HG02623 (cell line): ENCODE results near the gene DOLPP1.

Experiments used
- ATAC-seq: cut with Tn5 transposase; IDR thresholded peaks from one replicate; pipeline ENCODE4 v1.9.1; 2021; ENCODE audit warnings: moderate library complexity; ENCODE audit not compliant: unreplicated experiment

DOLPP1 gene

DNA sequence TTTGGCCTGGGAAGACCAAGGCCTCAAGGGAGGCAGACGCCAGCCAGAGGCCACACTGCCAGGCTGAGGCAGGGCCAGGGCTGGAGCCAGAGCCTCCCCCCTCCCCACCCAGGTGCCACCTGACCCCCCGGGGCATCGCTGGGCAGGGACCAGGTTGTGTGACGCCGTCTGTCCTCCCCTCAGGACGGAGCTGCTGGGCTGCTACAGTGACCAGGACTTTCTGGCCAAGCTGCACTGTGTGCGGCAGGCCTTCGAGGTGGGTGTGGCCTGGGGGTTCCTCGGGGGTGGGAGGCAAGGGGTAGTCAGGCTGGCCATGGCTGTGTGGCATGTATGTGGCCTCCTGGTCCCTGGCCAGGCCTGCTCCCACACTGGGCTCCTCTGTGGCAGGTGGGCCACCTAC lies 17.9 kb upstream of the DOLPP1 start:
- no peak for ATAC-seq

DNA sequence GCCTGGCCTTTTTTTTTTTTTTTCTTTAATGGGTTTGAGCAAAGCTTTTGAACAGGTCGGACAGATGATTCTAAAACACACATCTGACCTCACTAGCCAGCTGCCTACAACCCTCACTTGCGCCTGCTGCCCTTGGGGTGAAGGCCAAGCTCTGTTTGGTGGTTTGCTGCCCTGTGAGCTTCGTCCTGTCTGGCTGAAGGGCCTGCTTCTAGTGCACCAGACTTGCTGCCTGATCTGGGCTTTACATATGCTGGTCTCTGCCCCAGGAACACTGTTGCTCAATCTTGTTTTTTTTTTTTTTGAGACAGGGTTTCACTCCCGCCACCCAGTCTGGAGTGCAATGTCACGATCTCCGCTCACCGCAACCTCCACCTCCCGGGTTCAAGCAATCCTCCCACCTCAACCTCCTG lies 16.4 kb upstream of the DOLPP1 start:
- no peak for ATAC-seq

DNA sequence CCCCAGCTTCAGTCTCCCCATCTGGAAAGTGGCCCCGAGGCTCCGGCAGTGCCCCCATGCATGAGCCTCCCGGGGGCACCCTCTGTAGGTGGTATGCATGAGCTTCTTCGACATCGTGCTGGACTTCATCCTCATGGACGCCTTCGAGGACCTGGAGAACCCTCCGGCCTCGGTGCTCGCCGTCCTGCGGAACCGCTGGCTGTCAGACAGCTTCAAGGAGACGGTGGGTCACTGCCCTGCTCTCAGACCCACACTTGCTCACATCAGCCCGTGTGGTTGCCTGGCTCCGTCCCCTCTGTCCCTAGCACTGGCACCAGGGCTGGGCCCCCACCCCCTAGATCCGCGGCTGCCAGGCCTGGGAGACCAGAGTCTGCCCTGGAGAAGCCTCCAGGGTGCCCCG lies 12.8 kb upstream of the DOLPP1 start:
- ATAC-seq, result no peak

DNA sequence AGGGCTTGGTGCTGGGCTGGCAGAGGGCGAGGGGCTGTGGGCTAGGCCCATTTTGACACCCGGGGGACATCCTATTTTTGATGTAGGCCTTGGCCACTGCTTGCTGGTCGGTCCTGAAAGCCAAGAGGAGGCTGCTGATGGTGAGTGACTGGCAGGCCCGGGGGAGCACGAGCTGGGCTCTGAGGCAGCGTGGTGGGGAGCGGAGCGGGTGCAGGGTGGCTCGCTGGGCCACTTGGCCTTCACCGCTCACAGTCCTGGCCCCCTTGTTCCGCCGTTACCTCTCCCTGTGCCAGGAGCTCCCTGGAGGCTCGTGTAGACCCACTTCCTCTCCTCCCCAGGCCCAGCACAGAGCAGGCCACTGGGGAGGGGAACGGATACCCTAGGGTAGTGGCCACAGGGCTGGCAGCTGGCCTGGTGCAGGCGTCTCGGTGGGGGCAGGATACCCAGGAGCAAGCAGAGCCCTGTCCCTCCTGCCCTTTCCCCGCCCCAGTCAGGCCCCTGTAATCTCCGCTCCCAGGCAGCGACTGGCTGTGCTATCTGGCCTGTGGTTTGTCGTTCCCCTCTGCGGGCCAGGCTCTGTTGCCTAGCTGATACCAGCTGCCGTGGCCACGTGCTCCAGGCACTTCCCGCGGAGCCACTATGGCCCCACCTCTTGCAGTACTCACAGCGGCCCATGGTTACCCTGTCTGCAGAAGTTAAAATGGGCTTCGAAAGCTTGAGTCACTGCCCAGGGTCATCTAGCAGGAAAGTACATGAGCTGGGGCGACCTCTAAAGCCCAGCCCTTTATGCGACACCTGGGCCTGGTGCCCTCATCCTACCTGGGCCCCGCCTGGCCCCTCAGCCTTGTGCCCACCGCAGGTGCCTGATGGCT lies 11.7 kb upstream of the DOLPP1 start:
- no peak for ATAC-seq

DNA sequence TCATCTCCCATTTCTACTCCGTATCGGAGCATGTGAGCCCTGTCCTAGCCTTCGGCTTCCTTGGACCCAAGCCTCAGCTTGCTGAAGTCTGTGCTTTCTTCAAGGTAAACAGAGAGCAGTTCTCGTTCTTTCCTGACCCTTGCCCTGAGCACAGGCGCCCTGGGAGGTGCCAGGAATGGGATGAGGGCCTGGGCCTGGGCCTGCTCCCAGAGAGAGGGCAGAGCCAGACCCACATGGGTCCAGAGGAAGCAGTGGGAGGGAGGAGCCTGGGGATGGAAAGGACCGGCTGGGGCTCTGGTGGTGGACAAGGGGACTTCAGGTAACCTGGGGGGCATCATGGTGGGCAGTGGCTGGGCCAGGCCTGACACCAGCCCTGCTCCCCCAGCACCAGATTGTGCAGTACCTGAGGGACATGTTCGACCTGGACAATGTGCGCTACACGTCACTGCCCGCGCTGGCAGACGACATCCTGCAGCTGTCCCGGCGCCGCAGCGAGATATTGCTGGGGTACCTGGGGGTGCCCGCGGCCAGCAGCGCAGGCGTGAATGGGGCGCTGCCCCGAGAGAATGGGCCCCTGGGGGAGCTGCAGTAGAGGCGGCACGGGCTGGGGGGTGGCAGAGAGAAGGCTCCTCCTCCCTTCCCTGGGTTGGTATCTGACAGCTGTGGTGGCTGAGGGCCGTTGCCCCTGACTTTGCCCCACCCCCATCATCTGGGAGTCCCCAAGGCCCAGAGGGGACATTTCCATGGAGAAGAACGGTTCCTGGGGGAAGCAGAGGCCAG lies 10.9 kb upstream of the DOLPP1 start:
- no peak for ATAC-seq

DNA sequence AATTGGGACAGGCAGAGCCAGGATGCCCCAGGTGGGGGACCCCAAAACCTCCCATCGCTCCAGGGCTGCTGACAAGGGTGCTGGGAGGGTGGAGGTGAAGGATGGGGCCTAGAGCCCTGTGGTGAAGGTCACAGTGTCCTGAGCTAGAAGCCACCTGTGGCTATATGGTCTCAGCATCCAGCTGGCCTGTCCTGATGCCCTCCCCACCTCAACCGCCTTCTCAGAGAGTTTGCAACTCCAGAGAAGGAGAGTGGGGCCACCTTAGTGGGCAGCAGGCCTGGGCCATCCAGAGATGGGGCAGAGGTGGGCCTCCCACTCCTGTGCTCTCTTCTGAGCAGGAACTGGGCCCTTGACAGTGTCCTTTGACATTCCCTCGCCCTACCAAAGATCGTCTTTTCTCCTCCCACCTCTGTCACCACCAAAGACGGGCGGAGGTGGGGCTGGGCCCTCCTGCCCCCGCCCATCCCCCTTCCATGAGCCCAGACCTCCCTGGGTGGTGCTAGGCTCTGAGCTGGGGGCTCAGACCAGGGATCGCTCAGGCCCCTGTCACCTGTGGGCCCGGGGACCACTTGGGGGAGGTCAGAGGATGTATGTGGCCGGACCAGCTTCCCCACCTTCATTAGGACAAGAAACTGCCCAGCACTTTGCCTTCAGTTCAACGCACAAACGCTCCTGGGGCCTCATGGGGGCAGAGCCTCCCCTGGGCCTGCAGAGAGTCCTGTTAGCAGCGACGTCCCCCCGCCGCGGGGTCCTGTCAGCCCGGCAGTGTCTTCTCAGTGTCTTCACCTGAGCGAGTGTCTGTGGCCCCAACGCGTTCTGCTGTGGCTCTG lies 10.0 kb upstream of the DOLPP1 start:
- no peak for ATAC-seq

DNA sequence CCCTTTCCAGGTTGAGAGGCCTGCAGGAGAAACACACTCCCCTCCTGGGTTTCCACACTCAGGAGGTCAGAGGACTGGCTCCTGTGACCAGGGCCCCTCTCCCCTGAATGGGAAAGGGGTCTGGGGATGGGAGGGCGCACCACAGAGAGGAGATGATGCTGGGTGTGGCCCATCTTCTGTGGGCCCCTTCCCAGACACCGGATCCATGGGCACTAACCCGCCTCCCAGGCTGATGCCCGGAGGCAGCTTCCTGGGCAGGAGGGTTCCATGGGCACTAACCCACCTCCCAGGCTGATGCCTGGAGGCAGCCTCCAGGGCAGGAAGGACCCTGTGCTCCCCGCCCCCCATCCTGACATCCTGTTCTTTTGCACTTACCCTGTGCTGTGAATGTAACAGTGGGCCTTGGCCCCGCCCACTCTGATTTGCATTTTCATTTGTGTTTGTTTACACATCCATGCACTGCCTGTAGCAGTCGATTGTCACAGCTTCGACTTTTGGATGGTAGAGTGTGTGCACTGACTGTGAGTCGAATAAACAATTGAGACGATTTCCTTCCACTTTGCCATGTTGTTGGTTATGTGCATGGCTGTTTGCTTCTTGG lies 9.3 kb upstream of the DOLPP1 start:
- no peak for ATAC-seq

DNA sequence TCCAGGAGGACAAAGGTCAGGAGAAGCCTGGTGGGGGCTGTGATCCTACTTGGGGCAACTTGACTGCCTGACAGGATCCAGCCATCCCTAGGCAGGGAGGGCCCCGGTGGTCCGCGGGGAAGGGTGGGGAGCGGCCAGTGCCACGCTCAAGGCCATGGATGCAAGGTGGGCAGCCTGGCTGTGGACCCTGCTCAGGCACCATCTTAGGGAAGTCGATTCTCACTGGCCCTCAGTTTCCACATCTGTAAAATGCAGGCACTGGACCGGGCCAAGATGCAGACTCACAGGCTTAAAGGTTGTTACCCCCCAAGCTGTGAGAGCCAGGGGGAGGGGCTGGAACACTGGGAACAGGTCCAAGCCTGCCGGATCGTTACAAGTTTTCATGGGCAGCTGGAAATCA lies 8.7 kb upstream of the DOLPP1 start:
- no peak for ATAC-seq

DNA sequence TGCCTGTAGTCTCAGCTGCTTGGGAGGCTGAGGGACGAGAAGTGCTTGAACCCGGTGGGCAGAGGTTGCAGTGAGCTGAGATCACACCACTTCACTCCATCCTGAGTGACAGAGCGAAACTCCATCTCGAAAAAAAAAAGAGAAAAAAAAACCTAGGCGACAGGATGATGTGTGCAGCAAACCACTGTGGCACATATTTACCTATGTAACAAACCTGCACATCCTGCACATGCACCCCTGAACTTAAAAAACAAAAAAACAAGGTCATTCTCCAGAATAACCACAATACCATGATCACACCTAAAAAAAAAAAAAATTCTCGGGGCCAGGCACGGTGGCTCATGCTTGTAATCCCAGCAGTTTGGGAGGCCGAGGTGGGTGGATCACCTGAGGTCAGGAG lies 7.5 kb upstream of the DOLPP1 start:
- no peak for ATAC-seq

DNA sequence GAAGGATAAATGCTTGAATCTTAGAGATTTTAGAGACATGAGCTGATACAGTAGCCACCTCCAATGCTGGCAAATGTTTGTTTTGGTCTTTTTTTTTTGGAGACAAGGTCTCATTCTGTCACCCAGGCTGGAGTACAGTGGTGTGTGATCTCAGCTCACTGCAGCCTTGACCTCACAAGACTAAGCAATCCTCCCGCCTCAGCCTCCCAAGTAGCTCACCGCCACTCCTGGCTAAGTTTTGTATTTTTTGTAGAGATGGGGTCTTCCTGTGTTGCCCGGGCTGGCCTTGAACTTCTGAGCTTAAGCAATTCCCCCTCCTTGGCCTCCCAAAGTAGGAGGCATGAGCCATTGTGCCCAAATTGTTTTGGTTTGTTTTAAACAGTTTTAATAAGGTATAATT lies 6.8 kb upstream of the DOLPP1 start:
- ATAC-seq, result no peak

DNA sequence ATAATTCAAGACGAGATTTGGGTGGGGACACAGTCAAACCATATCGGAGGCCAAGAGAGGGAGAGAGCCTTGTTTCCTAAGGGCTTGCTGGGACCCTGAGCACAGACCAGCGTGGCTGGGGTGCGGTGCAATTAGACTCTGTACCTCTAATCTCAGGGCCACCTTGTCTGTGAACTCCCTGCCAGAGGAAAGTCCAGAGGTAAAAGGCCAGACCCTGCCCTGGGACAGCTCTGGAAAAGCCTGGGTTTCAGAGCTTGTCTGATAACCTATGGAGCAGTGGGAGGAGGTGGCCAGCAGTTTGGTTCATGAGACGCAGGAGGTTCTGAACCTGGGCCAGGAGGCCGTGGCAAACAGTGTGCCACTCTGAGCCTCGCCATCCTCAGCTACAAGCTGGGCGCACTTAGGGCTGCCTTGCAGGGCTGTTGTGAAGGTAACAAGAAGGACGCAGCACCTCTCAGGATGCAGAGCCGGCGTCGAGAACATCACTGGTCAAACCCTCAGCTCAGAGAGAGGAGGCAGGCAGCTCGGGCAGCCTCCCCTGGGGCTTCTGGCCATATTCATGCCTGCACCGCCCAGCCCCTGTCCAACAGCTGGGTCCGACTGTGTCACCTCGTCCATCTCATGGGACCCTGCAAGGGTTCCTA lies 4.8 kb upstream of the DOLPP1 start:
- no peak for ATAC-seq

DNA sequence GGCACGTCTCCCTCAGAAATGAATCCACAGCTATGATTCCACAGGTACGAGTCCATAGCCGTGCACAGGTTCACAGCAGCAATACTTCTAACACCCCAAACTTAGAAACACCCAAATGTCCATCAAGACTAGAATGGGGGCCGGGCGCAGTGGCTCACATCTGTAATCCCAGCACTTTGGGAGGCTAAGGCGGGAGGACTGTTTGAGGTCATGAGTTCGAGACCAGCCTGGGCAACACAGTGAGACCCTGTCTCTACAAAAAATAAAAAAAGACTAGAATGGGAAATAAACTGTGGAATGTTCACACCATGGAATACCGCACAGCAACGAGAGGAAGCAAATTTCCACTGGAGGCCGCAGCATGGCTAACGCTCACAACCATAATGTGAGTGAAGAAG lies 4.3 kb upstream of the DOLPP1 start:
- no peak for ATAC-seq

DNA sequence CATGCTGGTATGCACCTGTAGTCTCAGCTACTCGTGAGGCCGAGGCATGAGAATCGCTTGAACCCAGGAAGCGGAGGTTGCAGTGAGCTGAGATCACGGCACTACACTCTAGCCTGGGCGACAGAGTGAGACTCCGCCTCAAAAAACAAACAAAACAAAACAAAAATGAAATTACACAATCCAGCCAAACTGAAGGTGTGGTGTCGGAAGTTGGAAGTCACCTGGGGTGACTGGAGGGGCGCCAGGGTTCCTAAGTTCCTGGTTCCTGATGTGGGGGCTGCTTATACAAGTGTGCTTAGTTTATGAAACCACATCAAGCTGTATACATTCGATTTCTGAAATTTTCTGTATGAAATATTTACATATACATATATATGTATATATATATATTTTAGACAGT lies 3.7 kb upstream of the DOLPP1 start:
- ATAC-seq, result no peak

DNA sequence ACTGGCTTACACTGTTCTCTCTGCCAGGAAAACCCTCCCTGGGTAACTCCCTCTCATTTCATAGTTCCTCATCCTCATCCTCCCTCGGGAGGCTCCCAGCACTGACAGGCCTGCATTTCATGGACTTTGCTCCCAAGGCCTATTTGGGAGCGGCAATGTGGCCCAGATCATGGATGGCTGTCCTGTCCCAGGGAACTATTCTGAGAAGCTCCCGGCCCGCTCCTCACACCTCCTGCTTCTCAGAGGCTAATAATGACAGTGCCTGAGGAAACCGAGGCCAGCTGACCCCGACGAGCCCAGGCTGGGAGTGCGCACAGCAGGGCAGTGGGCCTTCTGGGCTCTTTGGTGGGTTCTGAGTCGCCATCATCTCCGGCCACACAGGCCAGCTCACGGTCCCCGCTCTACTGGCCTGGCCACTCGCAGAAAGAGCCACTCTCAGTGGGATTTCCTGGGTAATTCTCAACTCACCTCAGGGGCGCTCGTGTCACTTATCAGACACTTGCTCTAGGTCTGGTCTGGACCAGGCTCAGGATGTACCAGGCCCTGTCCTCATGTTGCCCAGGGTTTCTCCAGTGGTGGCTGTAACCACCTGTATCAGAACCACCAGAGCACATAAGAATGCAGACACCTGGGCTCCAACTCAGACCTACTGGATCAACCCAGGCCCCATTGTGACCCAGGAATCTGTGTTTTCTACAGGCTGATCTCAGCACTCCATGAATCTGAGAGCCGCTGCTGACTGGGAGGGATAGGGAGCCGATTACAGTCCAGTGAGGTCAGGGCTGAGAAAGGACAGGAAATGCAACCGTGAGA lies 2.0 kb upstream of the DOLPP1 start:
- no peak for ATAC-seq

DNA sequence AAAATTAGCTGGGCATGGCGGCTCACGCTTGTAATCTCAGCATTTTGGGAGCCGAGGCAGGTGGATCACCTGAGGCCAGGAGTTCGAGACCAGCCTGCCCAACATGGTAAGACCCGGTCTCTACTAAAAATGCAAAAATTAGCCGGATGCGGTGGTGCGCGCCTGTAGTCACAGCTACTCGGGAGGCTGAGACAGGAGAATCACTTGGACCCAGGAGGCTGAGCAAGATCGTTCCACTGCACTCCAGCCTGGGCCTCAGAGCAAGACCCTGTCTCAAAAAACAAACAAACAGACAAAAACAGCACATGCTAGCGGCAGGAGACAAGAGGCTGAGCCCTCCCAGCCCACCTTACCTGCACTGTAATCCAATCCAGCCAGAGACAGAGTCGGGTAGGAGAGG lies 1.1 kb upstream of the DOLPP1 start:
- ATAC-seq, result no peak

DNA sequence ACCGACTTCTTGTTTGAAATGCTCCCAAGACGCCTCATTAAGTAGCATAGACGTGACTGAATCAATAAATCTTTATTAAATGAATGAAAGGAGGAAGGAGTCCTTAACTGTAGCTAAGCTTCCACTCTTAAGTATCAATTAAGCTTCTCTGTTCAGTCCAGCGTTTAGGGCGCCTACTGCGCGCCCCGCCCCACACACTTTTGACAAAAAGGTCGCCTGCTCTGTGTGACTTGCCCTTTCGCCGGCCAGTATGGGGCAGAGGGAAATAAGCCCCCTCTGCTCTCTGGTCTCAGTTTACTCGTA lies 662 bp upstream of the DOLPP1 start:
- ATAC-seq, result no peak

DNA sequence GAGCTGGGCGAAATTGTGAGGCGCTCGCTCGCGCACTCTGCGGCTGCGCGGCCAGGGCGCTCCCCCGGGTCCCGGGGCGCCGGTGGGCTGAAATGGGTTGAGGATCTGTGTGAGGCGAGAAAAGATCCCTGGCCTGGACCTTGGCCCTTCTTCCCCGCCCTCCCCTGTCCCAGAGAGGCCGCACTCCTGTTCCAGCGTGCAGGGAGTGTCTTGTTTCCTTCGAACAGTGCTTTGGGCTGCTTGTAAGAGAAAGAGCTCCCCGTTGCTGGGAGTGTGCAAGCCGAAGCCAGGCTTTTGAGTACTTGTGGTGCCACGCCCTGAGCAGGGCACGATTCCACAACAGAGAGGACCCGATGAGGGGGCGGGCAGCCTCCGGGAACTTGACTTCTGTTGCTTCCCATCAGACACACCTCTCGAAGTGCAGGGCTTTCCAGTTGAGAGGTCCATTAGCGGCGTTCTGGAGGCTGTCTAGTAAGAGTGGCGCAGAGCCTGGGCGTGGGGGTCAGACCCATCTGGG lies 535 bp downstream of the DOLPP1 start:
- no peak for ATAC-seq

DNA sequence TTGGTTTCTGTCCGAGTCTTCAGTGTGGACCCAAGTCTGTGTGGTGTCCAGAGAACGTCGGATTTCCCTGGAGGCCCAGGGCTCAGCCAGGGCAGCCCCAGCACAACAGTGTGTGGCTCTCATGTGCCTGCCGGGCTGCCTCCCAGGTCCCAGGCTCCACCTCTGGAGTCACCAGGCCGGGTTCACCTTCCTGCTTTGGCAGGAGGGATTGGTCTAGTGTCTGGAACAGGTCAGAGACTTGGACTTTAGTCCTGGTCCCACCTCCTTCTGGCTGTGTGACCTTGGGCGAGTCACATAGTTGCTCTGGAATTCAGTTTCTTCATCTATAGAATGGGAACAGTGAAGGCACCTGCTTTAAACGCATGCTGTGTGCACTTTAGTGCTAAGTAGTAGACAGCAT lies 3.2 kb downstream of the DOLPP1 start:
- no peak for ATAC-seq

DNA sequence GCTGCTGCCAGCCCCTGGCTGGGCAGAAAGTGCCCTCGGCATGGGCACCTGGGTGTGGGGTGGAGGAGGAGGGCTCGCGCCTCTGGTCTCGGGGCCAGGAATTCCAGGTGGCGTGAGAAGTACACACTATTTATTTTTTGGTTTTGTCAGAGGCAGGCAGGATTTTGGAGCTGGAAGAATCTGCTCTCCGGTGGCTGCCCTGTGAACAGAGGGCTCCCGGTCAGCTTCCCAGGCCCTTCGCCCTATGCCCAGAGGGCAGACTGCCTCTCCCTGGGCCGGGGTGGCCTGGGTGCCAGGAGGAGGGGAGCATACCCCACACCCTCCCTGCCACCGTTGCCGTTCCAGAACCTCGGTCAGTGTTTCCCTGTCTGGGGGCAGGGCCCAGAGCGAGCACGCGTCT lies 8.3 kb downstream of the DOLPP1 start:
- no peak for ATAC-seq
